GM12878 (cell line): Measurements from ENCODE around the gene SOX10. TPM values are rescaled to one million over a fixed set of nuclear protein-coding genes. Genes with fewer than 3 reads are reported as not detected.

Source experiments
- ATAC-seq: fragments of 200-7000 bp; cut with Tn5 transposase; 3 replicates; pipeline ENCODE4 v1.9.1; 2020; ENCODE audit warnings: mild to moderate bottlenecking, moderate library complexity
- BruUV-seq: library from RNA; stranded (reverse); fragments of 400-500 nt; replicated peaks from 2 replicates; lab custom pipeline; 2021; lab: Mats Ljungman, UMichigan
- CTCF ChIA-PET: fragments of 300-600 bp; sonication (Branson Sonifier 250); formaldehyde crosslinking; extraction: SDS; loops from one replicate; lab custom pipeline; 2021; ENCODE audit warnings: inconsistent platforms; lab: Yijun Ruan, JAX
- POLR2A ChIA-PET: fragments of 350-600 bp; formaldehyde crosslinking; extraction: SDS; loops from one replicate; lab custom pipeline; 2021; ENCODE audit warnings: inconsistent platforms; lab: Charles Lee
- RAD21 ChIA-PET: fragments of 300-600 bp; sonication (Branson Sonifier 250); formaldehyde crosslinking; loops from one replicate; lab custom pipeline; 2023; ENCODE audit warnings: antibody characterized with exemption; ENCODE audit not compliant: unreplicated experiment; lab: Charles Lee
- SMC1A ChIA-PET: fragments of 300-600 bp; sonication (Branson Sonifier 250); formaldehyde crosslinking; loops from one replicate; lab custom pipeline; 2023; ENCODE audit not compliant: unreplicated experiment, uncharacterized antibody; lab: Charles Lee
- DNase-seq: peaks from one replicate; pipeline ENCODE4 v3.0.0-alpha.2; 2011; ENCODE audit warnings: low read depth, low spot score
- FAIRE-seq: peaks from 3 replicates; lab custom pipeline; 2011; peaks lifted over from hg19 to GRCh38; lab: Jason Lieb, UNC
- H2AFZ ChIP-seq: 2 replicates; pipeline ENCODE4 v1.6.0; 2011; ENCODE audit warnings: low read depth, low read length, control low read depth; ENCODE audit not compliant: control insufficient read depth
- H3K27ac ChIP-seq: 2 replicates; pipeline ENCODE4 v1.5.1; 2011; ENCODE audit warnings: control low read depth; ENCODE audit not compliant: control insufficient read depth, insufficient read depth
- H3K27me3 ChIP-seq, 2 experiments: replicated peaks in 1 of 2; 2 replicates each; pipeline versions ENCODE4 v1.6.0 to v1.6.1; 2011; ENCODE audit warnings: low read length in 1 of 2; ENCODE audit not compliant: control insufficient read depth in 2 of 2, insufficient read depth in 2 of 2
- H3K36me3 ChIP-seq, 2 experiments: 2 replicates each; pipeline ENCODE4 v1.5.1; 2011; ENCODE audit warnings: low read length in 1 of 2; ENCODE audit not compliant: control insufficient read depth in 2 of 2, insufficient read depth in 2 of 2
- H3K4me1 ChIP-seq: 2 replicates; pipeline ENCODE4 v1.6.1; 2011; ENCODE audit warnings: mild to moderate bottlenecking, low read length, moderate library complexity, mixed read lengths; ENCODE audit not compliant: control insufficient read depth, insufficient read depth
- H3K4me2 ChIP-seq: 2 replicates; pipeline ENCODE4 v1.6.0; 2011; ENCODE audit warnings: control low read depth; ENCODE audit not compliant: control insufficient read depth, insufficient read depth
- H3K4me3 ChIP-seq: fragments of 200-600 bp; sonication (generic); 2 replicates; pipeline ENCODE4 v1.5.1; 2016
- H3K79me2 ChIP-seq: 2 replicates; pipeline ENCODE4 v1.6.0; 2011; ENCODE audit warnings: low read length; ENCODE audit not compliant: control insufficient read depth, insufficient read depth
- H3K9ac ChIP-seq: 2 replicates; pipeline ENCODE4 v1.8.0; 2011; ENCODE audit warnings: low read length, control low read depth, mixed read lengths; ENCODE audit not compliant: control insufficient read depth, insufficient read depth
- H3K9me3 ChIP-seq: replicated peaks from 3 replicates; pipeline ENCODE4 v1.5.1; 2011; ENCODE audit warnings: mild to moderate bottlenecking, low read length; ENCODE audit not compliant: control insufficient read depth, insufficient read depth
- H4K20me1 ChIP-seq: 2 replicates; pipeline ENCODE4 v1.6.0; 2011; ENCODE audit not compliant: control insufficient read depth, insufficient read depth
- CEBPB ChIP-seq, 2 experiments: fragments of 150-350 bp in 1 of 2; IDR thresholded peaks; 2 replicates each; pipeline ENCODE4 v1.6.1; 2012 to 2014; ENCODE audit warnings: low read depth in 2 of 2, low read length in 2 of 2, borderline replicate concordance in 1 of 2, inconsistent platforms in 1 of 2
- MEF2A ChIP-seq: IDR thresholded peaks from 2 replicates; pipeline ENCODE4 v1.6.1; 2011; ENCODE audit warnings: low read depth, mild to moderate bottlenecking, low read length, moderate library complexity; ENCODE audit not compliant: insufficient read depth
- MEF2B ChIP-seq: fragments of 450-650 bp; IDR thresholded peaks from 2 replicates; pipeline ENCODE4 v1.6.1; 2018; ENCODE audit warnings: mild to moderate bottlenecking, moderate library complexity; ENCODE audit not compliant: partially characterized antibody, poor library complexity, severe bottlenecking
- NRF1 ChIP-seq: conservative IDR thresholded peaks from 2 replicates; pipeline ENCODE4 v1.6.1; 2011; ENCODE audit warnings: mild to moderate bottlenecking, low read depth, low read length, improper control_type of control experiment
- RB1 ChIP-seq: fragments of 450-650 bp; formaldehyde crosslinking; IDR thresholded peaks from 2 replicates; pipeline ENCODE4 v1.6.1; 2017; ENCODE audit warnings: mild to moderate bottlenecking, borderline replicate concordance
- YBX1 ChIP-seq: fragments of 450-650 bp; IDR thresholded peaks from 2 replicates; pipeline ENCODE4 v1.6.1; 2016; ENCODE audit warnings: antibody characterized with exemption
- ZNF622 ChIP-seq: fragments of 450-650 bp; IDR thresholded peaks from 2 replicates; pipeline ENCODE4 v1.6.1; 2017; ENCODE audit warnings: mild to moderate bottlenecking, inconsistent platforms
- WGBS: methylation state at CpG from one replicate; pipeline ENCODE4 v1.1.6; 2016; ENCODE audit warnings: low lambda C conversion rate; ENCODE audit not compliant: insufficient replicate concordance, insufficient coverage; ENCODE audit errors: missing lambda C conversion rate; 5-methylcytosine and 5-hydroxymethylcytosine counted together
- in situ Hi-C: fragments of 300-500 bp; cut with MboI; formaldehyde crosslinking; loops from 9 replicates; pipeline ENCODE4 v1.14.3; 2018; ENCODE audit warnings: mixed read lengths
- intact Hi-C: fragments of 100-400 bp; cut with micrococcal nuclease; formaldehyde crosslinking; loops from one replicate; pipeline ENCODE4 v1.14.2; 2022; ENCODE audit not compliant: unreplicated experiment
- polyA plus RNA-seq, 11 experiments: library from polyadenylated mRNA; depleted of rRNA in 4 of 11; unstranded in 6 of 11; stranded (reverse) in 5 of 11; fragments of >200 nt; fragmentation: Nextera tagmentation in 4 of 11; fragmentation: Illumina TruSeq in 1 of 11; extraction: Ambion mirVana in 4 of 11; extraction: Trizol in 1 of 11; gene quantifications; 1 replicate in 1 of 11; 2 replicates in 10 of 11; pipeline versions ENCODE4 v1.2.1 to v1.2.3, GENCODE V29; 2011 to 2016; ENCODE audit warnings: inconsistent platforms in 2 of 11, missing spikeins in 2 of 11, low read depth in 1 of 11
- total RNA-seq, 4 experiments: library from RNA; depleted of rRNA in 3 of 4; stranded (reverse); fragments of >200 nt in 3 of 4; fragmentation: Illumina TruSeq in 1 of 4; extraction: Trizol in 1 of 4; gene quantifications; 2 replicates each; pipeline versions ENCODE4 v1.2.1 to v1.2.3, GENCODE V29; 2013 to 2021

The SOX10 gene
- total and polyA plus RNA-seq, 10 of the 15 experiments (the other 5 are each of a cell fraction or from before 2014, with no cell fraction given) = 0.05 TPM; not detected in 9

DNA sequence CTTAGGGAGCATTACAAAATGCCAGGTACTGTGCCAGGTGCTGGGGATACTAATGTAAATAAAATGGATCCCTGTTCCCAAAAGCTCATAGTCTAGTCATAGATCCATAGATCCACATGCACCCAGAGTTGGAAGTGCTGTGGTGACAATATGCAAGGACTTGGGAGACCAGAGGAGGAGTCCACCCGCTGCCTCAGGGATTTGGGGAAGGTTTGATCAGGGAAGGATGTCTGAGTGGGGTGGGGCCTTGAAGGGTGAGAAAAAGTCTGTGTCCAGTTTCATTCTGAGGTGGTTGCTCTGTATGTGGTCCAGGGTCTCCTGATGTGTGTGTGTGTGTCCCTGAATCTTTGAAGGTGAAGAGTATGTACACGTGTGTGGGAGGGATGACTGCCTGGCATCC lies 9.2 kb downstream of the SOX10 start:
- Histone ChIP-seq H2AFZ (no peak overlapping the region), H3K9ac (no peak overlapping the region), H3K79me2 (no peaks in the 10 kb centered on the region), H3K4me1 (no peaks in the 10 kb centered on the region), H3K36me3 (no peaks in the 10 kb centered on the region), H3K4me2 (no peak overlapping the region), H3K4me3 (no peak overlapping the region), H3K27me3 (no peaks in the 10 kb centered on the region), H3K9me3 (no peaks in the 10 kb centered on the region), H3K27ac (no peak overlapping the region), H4K20me1 (no peaks in the 10 kb centered on the region)
- no peak for ATAC-seq
- in situ Hi-C loops = no loop called here
- DNase-seq = no peak
- no TSS peak for BruUV-seq
- intact Hi-C loops = no loop called here
- ChIA-PET SMC1A (no interaction called here), POLR2A (interaction anchor here (1.0 kb wide), 1 partner anchor 21 kb away, joined by 4 read pairs; no protein-coding TSS in a partner anchor), CTCF (interaction anchor here (0.9 kb wide), 1 partner anchor 10 kb away, joined by 3 read pairs; no protein-coding TSS in a partner anchor), RAD21 (no interaction called here)
- 53% methylated on average over 2 of the region's 2 CpGs for WGBS
- TF ChIP-seq MEF2A (no peak), MEF2B (no peak), RB1 (no peak), CEBPB (IDR thresholded peaks at IDR 0.05; ENCODE audit: borderline replicate concordance in 1 of 2, low read depth in 2 of 2, low read length in 2 of 2) (no peak), NRF1 (no peak), ZNF622 (no peak), YBX1 (no peak)
- no peak for FAIRE-seq
